Left cardiac atrium (tissue), 4 donors: ENCODE measurements around the gene LRMDA. TPM values are rescaled to one million over a fixed set of nuclear protein-coding genes. Genes with fewer than 3 reads are reported as not detected.
A peak's percentile ranks its signal among the peaks of the same experiment; 100 is the strongest.

Experiments used
- ATAC-seq, 2 donors: fragments of 200-7000 bp; cut with Tn5 transposase; one replicate each; pipeline ENCODE4 v1.9.1; 2020; ENCODE audit warnings: mild to moderate bottlenecking in 2 of 2, moderate library complexity in 2 of 2
- DNase-seq: peaks from one replicate; pipeline ENCODE4 v3.0.0-alpha.2; 2020
- intact Hi-C, 2 donors: fragments of 100-400 bp; cut with DNase I; formaldehyde crosslinking; loops; one replicate each; pipeline versions ENCODE4 v1.14.1 to v1.15.1; 2022 to 2023
- total RNA-seq, 2 donors: library from RNA; stranded (reverse); fragmentation: NEBNext Ultra II Directional; extraction: Animal tissue kit (Norgen Biotek cat#: 25700); gene quantifications; one replicate each; pipeline ENCODE4 v1.2.1, GENCODE V29; 2021
- donor health status: DM: no; HTN: yes; CAD: no.
- donor health status: DM: no; HTN: yes; CAD: no; lungs with severe emphysema.
- donor health status: DM: yes; HTN: yes; CAD: no.
- donor health status: Dilated cardiomyopathy.

Gene LRMDA
- total RNA-seq, 2 donors from 2014 or later: 40.6 to 57.8 TPM

DNA sequence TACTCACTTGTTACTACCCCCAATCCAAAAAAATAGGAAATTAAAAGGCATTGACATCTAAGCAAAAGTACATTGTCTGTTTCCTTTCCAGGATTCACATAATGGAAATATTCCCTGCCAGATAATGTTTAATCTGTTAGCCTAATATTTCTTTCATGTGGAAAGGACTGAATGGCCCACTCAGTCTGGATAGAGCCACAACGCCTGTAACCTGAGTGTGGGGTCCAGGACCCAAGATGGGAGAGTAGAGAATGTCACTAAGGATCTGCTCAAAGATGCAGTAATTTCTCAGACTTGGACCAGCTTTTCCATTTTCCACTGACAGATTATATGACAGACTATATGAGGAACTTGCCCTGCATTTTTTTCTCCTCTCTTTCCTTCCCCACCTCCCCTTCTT, 1117.3 kb downstream of the LRMDA start:
- intact Hi-C loops: loop anchor here (5.0 to 10.0 kb wide), 3 partner anchors 114 to 511 kb away; no protein-coding TSS in a partner anchor
- ATAC-seq (no peak), DNase-seq (no peak)

DNA sequence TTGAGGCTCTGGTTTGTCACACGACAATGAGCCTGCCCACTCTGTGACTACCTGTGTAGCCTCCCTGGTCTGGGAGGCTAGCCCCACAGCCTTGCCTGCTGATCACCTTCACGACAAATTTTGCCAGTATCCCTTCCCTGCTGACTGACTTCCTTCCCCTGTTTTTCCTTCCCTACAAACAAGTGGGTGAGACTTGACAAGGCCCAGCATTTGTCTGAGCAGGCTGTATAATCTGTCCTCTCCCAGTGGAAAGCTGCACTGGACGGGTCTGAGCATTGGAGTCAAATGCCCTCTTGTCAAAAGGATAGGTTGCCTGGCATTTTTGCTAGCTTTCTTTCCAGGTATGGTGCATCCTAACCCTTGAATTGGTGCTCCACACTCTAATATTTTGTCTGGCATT, 1117.7 kb downstream of the LRMDA start:
- intact Hi-C loops: loop anchor here (5.0 to 10.0 kb wide), 3 partner anchors 114 to 512 kb away; no protein-coding TSS in a partner anchor
- no peak for ATAC-seq
- DNase-seq: no peak

DNA sequence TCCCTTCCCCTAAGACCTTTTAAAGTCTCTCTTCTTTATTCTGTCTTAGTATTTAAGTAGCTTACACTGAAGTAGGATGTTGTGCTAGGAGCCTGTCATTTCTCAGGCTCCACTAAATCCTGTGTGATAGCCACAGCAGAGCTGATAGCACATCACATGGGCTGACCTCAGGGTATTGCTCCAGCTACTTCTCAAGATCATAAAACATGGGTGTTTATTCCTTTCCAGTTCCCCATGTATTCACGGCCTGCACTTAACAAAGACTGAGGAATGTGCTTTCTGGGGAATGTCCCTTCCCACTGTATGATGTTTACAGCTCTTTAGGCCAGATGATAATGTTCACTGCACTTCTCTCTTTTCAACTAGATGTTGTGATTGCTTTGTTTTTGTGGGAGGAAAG, 1119.4 kb downstream of the LRMDA start:
- DNase-seq: no peak
- intact Hi-C loops: loop anchor here (5.0 to 10.0 kb wide), 4 partner anchors 246 to 1149 kb away; partner anchors contain the start of gene ZNF503 (in 1 of the 2)
- ATAC-seq: no peak

DNA sequence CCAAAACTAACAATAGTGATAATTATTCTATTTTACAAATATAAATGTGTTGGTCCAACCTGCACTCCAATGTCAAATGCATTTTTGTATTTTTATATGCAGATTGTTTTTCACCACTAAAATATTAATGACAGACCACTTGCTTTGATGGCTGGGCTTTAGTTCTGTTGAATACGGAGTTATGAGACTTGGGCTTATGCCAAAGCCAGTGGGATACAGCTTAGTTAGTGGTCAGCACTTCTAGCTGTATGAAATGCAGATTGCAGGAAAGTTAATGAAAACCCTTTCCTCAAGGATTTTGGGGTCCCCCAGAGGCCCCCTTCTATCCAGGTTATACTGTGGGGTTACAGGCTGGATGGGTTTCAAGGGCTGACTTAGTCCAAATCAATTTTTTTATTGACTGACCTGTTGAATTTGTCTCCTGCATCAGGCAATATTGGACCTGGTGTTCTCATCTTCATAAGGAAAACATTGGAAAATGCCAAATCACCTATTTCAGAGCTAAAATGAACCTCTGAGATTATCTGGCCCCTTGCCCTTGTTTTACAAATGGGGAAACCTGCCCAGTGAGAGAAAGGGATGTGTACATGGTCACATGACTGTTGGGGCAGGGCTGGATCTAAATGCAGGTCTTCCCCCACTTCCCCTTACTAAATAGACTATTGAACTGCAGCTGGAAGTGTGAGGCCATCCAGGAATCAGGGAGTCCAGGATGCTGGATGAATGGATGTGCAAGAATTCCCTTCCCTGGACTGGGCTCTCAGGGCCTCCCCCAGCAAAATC, 1120.9 kb downstream of the LRMDA start:
- ATAC-seq (no peak), DNase-seq (no peak)
- intact Hi-C loops: loop anchor here (5.0 to 10.0 kb wide), 4 partner anchors 247 to 1150 kb away; partner anchors contain the start of gene ZNF503 (in 1 of the 2)

DNA sequence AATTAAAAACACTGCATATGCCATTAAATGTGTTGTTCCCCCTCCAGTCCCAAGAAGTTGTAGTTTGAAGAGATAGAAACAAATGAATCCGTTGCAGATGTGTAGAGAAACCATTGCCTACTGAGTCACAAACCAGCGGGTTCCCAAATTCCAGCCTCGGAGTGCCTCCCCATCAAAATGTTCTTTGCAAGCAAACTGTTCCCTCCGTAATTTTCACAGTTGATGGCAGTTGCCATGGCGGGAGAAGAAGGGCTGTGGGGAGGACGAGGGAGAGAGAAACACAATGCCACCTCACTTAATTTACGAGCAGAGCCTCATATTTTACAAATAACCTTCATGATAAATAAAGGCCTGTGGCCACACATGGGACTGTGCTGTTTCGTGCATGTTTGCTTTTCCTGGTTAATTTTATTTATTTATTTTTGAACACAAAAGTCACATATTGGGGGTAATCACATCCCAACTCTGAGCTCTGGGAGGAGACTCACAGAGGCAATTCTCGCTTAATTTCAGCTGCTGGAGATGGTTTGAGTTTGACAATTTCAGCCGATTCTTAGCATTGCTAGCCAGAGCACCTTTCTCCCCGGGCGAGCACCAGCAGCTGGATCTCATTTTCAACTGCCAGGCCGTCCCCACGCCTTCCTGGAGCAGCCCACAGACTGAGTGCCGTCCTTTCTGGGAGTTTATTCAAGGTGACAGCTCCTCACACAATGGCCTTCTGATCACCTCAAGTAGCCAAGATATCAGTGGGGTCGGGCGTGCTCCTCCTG, 1122.0 kb downstream of the LRMDA start:
- intact Hi-C loops: loop anchor here (5.0 to 10.0 kb wide), 4 partner anchors 249 to 1151 kb away; partner anchors contain the start of gene ZNF503 (in 1 of the 2)
- peak; percentile 21 to 62 for ATAC-seq
- DNase-seq: no peak

DNA sequence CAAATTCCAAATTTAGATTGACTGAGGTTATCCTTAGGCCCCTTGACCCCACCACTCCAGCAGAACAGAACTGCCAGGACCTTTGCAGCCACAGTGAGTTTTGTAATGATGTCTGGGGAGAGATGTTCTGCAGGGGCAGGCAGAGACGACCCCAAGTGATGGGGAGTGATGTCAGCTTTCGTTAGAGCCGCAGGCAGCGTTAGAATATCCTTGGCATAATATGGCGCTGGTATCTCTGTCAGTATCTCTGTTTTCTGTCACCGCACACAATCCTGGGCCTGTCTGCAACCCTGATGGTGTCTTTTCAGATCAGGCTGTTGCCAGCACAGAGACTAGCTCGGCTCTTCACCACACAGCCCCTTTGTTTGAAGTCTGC, 1122.6 kb downstream of the LRMDA start:
- intact Hi-C loops: loop anchor here (5.0 to 10.0 kb wide), 4 partner anchors 249 to 1152 kb away; partner anchors contain the start of gene ZNF503 (in 1 of the 2)
- DNase-seq (no peak), ATAC-seq (peak; percentile 51 to 76)

DNA sequence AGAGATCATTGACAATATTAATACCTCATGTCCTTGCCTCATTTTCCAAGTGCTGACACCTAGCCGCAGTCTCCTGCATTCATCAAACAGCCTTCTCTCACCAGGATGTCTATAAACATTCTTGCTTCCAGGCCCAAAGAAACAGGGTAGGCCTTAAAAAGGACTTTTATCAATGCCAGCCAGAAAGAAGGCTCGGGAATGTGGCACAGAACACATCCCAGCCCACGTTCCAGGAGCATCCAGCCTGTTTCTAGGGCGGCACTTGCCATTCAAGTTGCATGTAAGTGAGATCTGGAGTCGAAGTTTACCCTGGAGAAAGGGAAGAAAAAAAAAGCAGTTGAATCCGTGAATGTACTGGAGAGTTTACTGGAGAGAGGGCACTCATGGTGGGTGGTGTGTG, 1123.1 kb downstream of the LRMDA start:
- intact Hi-C loops: loop anchor here (5.0 to 10.0 kb wide), 4 partner anchors 250 to 1152 kb away; partner anchors contain the start of gene ZNF503 (in 1 of the 2)
- DNase-seq (no peak), ATAC-seq (peak; percentile 34 to 42)

DNA sequence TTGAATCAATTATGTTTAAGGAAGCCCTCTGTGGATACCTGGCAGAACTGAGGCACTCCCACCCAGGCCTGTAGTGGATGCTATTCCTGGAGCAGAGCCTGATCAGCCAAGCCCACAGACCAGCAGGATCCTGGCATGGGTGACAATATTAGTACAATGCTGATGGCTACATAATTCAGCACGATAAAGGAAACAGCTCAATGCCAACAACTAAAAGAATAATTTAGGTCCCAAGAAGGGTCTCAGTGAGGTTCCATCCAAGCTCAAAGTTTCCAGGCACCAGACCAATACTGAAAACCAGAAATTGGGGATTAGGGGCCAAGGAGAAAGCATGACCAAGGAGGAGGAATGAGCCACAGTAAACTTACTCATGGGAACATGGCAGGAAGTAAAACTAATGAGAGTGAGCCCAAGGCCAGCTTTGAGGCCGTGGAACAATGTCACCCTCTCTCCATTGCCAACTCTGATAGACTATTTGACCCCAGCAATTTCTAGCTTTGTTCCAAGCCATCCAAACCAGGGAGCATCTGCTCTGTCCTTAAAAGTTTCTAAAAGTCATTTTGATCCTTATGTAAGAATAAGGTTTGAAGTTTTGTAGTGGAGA, 1123.7 kb downstream of the LRMDA start:
- ATAC-seq (peak in 1 of 2 donors; percentile 51), DNase-seq (no peak)
- intact Hi-C loops: loop anchor here (10.0 kb wide), 2 partner anchors 250 to 350 kb away; no protein-coding TSS in a partner anchor

DNA sequence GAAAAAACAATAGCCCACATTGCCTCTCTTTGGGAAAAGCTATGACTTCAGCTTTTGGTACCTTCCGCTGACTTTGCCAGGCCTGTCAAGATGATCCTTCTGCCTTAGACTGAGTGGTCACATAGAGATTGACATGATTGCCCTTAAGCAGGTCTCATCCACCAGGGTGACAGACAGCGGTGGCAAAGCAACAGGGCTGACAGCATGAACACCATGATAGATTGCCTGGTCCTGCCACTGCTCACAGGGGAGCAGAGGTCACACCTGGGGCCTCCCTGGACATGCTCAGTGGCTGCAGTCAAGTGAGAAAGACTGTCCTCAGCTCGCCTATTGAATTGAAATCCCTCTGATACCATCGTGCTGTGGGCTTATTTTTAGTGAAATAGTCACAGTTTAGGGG, 1125.9 kb downstream of the LRMDA start:
- ATAC-seq (no peak), DNase-seq (no peak)
- intact Hi-C loops: loop anchor here (10.0 kb wide), 2 partner anchors 253 to 347 kb away; no protein-coding TSS in a partner anchor

DNA sequence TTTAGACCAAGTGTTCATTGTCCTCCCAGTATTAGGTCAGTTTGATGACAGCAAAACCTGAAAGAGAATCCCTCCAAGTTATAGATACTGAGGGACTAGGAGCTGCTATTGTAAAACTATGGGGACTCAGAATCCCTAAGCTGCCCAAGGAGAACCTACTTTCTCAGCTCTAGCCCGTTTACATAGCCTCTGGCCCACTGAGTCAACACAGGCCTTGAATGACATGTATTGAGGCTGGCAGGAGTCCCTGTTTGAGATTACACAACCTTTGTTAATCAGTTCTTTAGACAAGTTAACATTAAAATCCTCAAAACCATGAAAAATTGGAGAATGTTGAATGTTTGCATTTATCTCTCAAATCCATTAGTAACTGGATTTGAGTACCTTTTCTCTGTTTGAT, 1127.2 kb downstream of the LRMDA start:
- peak; percentile 20 to 51 for ATAC-seq
- no peak for DNase-seq
- intact Hi-C loops: loop anchor here (10.0 kb wide), 2 partner anchors 254 to 346 kb away; no protein-coding TSS in a partner anchor

DNA sequence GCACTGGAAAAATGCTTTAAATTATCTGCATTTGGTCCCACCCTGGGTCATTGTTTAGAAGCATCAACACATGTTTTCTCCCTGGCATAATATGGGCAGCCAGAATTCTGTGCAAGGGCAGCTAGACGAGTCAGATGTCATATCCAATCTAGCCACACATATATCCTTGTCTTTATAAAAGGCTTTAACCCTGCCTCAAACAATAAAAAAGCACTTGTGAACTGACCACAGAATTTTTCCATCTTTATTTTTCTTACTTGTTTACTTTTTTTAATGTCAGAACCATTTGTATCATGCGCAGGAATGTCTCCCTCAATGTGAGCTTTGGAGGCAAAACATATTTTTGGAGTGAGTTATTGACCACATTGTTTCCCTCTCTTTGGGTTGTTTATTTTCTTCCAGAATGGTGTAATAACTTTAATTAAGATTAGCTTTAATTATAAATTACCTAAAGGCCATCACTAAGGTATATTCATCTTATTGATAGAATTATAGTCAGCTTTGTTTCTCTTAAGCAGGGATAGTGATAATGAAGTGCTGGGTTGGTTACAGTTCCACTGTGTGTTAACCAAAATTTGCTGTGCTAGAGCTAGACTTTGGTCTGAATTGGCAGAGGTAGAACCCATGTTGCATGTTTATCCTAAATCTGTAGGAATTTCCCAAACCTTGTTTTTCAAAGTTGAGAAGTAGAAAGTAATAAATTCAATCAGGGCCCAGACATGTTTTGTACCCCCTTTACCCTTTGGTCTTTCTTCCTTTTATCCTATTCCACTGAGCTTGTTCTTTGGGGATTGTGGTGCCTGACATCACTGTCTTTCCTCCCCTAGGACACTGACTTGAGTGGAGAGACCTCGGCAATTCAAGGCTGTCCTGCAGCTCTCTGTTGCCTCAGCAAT, 1127.8 kb downstream of the LRMDA start:
- DNase-seq (no peak), ATAC-seq (no peak)
- intact Hi-C loops: loop anchor here (10.0 kb wide), 2 partner anchors 254 to 346 kb away; no protein-coding TSS in a partner anchor

DNA sequence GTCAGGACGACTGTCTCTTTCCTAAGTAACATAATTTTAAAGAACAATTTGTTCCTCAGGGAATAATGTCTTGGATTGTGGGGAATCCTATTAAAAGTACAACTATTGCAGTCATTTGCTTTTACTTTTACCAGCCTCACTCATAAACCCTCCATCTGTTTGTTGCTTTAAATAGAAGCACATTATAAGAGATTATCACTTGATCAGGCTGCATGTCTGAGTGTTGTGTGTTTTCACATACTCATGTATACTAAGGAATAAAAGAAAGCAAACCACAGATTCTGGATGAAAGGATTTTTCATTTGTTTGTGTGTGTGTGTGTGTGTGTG, 1128.4 kb downstream of the LRMDA start:
- ATAC-seq: no peak
- intact Hi-C loops: loop anchor here (10.0 kb wide), 2 partner anchors 255 to 345 kb away; no protein-coding TSS in a partner anchor
- DNase-seq: no peak

DNA sequence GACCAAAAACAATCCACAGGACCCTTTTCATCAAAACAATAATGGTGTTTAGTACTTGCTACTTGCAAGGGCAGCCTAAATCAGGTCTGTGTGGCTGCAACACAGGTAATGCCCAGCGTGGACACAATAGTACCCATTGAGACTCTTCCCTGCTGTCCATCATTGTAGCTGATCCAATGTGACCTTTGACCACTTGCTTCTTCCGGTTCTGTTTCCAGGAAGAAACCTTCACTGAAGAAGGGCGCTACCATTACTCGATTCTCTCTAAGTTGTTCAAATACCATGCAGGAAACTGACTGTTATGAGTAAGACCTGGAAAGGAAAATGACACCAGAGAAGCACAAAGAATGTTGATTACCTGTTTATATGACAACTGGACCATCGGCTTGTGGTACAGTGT, 1128.9 kb downstream of the LRMDA start:
- ATAC-seq: no peak
- intact Hi-C loops: no loop called here
- no peak for DNase-seq

DNA sequence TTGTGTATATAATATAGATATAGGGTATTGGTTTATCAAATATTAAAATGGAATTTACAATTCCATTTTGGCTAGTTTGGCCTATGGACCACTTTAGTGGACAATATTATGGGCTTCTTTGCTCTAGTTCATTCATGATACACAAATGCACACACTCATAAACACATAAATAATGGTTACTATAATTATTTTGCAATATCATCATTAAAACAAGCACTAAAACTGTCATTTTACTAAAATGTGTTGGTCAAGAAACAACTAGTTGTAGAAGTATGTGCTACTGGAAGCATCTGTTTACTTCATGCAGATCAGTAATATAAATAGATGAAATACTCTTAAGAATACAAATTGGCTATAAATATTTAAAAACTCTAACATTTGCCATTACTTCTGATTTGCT, 1131.9 kb downstream of the LRMDA start:
- ATAC-seq (no peak), DNase-seq (no peak)
- intact Hi-C loops: no loop called here

DNA sequence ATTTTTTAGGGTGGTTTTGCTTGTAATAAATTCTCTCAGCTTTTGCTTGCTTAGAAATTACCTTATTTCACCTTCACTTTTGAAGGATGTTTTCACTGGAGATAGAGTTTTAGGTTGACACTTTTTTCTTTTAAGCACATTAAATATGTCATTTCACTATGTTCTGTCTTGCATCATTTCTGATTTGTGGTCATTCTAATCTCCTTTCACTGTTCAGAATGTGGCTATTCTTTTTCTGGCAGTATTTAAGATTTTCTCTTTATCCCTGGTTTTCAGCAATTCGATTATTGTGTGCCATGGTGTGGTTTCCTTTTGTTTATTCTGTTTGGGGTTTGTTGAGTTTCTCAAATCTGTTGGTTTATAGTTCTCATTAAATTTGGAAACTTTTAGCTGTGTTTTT, 1140.6 kb downstream of the LRMDA start:
- intact Hi-C loops: loop anchor here in 1 of 2 donors (10.0 kb wide), 1 partner anchor 203 kb away; no protein-coding TSS in a partner anchor
- DNase-seq (no peak), ATAC-seq (no peak)

DNA sequence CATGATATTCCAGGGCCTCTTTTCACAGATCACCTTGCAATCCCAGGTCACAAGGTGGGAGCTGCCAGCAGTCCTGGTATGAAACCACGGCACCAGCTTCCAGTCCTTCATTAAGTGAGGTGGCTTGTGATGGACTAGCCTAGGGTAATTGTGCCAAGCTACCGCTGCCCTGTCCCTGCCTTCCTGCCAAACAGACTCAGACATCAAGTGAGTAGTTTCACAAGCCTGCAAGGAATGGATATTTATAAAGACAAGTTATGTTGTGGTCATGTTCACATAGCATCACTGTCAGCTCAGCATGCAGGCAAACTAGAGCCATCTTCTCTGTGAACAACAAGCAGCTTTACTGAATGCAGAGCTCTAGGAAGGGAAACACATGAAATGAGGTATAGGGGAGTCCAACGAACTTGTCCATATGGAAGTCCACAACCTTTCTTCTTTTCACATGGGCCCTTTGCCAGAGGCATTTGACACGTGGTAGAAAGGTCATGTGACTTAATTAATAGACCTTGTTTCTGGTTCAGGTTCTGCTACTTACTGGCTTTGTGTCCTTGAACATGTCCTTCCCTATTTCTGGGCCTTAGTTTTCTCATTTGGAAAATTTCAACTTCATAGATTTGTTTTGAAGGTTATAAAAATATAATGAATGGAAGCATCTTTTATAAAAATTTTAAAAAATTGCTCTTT, 1145.0 kb downstream of the LRMDA start:
- peak; percentile 35 for DNase-seq
- intact Hi-C loops: loop anchor here in 1 of 2 donors (10.0 kb wide), 1 partner anchor 198 kb away; no protein-coding TSS in a partner anchor
- ATAC-seq: peak; percentile 80 to 90

DNA sequence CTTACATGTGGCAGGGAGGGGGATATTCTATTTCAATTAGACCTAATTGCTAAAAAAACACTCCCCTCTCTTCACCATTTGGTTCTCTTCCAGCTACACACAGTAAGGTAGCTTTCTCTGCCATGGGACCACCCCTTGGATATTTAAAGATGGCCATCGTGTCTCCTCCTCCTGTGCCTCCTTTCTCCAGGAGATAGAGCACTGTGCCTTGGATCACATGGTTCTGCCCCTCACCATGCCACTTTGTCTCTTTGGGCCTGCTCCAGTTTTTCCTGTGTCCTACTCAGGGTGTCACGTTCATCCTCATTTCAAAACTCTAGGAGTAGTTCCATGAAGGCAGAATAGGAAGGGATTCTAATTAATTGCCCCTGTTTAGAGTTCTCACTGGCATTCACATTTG, 1146.0 kb downstream of the LRMDA start:
- intact Hi-C loops: loop anchor here in 1 of 2 donors (10.0 kb wide), 1 partner anchor 197 kb away; no protein-coding TSS in a partner anchor
- ATAC-seq (no peak), DNase-seq (no peak)
